Smooth muscle cell (in vitro differentiated cells): ENCODE results near the gene MAL. TPM values are rescaled to one million over a fixed set of nuclear protein-coding genes. Genes with fewer than 3 reads are reported as not detected.

ENCODE experiments used
- DNase-seq: peaks from one replicate; lab custom pipeline; 2025; ENCODE audit not compliant: unreplicated experiment; lab: John Stamatoyannopoulos, UW
- H2AFZ ChIP-seq: fragments of 200-600 bp; sonication (generic); 2 replicates; pipeline ENCODE4 v1.6.0; 2016; ENCODE audit warnings: antibody characterized with exemption, low read depth, mild to moderate bottlenecking
- H3F3A ChIP-seq: fragments of 200-600 bp; sonication (generic); 2 replicates; pipeline ENCODE4 v1.6.0; 2017; ENCODE audit warnings: antibody characterized with exemption, low read depth
- H3K27ac ChIP-seq: fragments of 200-600 bp; sonication (generic); 2 replicates; pipeline ENCODE4 v1.5.1; 2016; ENCODE audit warnings: low read depth, mild to moderate bottlenecking
- H3K27me3 ChIP-seq: fragments of 200-600 bp; sonication (generic); 2 replicates; pipeline ENCODE4 v1.6.1; 2016; ENCODE audit warnings: low read depth, mild to moderate bottlenecking
- H3K36me3 ChIP-seq: fragments of 200-600 bp; sonication (generic); 2 replicates; pipeline ENCODE4 v1.5.1; 2016; ENCODE audit warnings: low read depth
- H3K4me1 ChIP-seq: fragments of 200-600 bp; sonication (generic); 2 replicates; pipeline ENCODE4 v1.5.1; 2016; ENCODE audit warnings: low read depth
- H3K4me2 ChIP-seq: fragments of 200-600 bp; sonication (generic); 2 replicates; pipeline ENCODE4 v1.6.0; 2016; ENCODE audit warnings: mild to moderate bottlenecking
- H3K4me3 ChIP-seq: fragments of 200-600 bp; sonication (generic); 2 replicates; pipeline ENCODE4 v1.5.1; 2016; ENCODE audit warnings: mild to moderate bottlenecking
- H3K79me2 ChIP-seq: fragments of 200-600 bp; sonication (generic); 2 replicates; pipeline ENCODE4 v1.6.0; 2016; ENCODE audit warnings: low read depth, mild to moderate bottlenecking
- H3K9ac ChIP-seq: fragments of 200-600 bp; sonication (generic); 2 replicates; pipeline ENCODE4 v1.6.0; 2016; ENCODE audit warnings: low read depth
- H3K9me3 ChIP-seq: fragments of 200-600 bp; sonication (generic); replicated peaks from 2 replicates; pipeline ENCODE4 v1.5.1; 2016; ENCODE audit warnings: low read depth
- H4K20me1 ChIP-seq: fragments of 200-600 bp; sonication (generic); 2 replicates; pipeline ENCODE4 v1.6.0; 2016; ENCODE audit warnings: low read depth
- WGBS: methylation state at CpG from one replicate; pipeline ENCODE4 v1.1.7; 2016; ENCODE audit warnings: low lambda C conversion rate; 5-methylcytosine and 5-hydroxymethylcytosine counted together
- polyA plus RNA-seq: library from polyadenylated mRNA; unstranded; fragments of >200 nt; fragmentation: Nextera tagmentation; extraction: Ambion mirVana; gene quantifications from 2 replicates; pipeline ENCODE4 v1.2.1, GENCODE V29; 2016
- total RNA-seq: library from RNA; depleted of rRNA; stranded (reverse); fragments of >200 nt; gene quantifications from 2 replicates; pipeline ENCODE4 v1.2.3, GENCODE V29; 2014
- TF ChIP-seq, protein P1 (sequence below): fragments of 200-600 bp; sonication (generic); IDR thresholded peaks from 2 replicates; pipeline ENCODE4 v1.5.1; 2017; ENCODE audit warnings: borderline replicate concordance, mild to moderate bottlenecking, antibody characterized with exemption; ENCODE audit not compliant: insufficient read depth, poor library complexity, severe bottlenecking

The MAL gene
- total and polyA plus RNA-seq, 2 experiments from 2014 or later = not detected

DNA sequence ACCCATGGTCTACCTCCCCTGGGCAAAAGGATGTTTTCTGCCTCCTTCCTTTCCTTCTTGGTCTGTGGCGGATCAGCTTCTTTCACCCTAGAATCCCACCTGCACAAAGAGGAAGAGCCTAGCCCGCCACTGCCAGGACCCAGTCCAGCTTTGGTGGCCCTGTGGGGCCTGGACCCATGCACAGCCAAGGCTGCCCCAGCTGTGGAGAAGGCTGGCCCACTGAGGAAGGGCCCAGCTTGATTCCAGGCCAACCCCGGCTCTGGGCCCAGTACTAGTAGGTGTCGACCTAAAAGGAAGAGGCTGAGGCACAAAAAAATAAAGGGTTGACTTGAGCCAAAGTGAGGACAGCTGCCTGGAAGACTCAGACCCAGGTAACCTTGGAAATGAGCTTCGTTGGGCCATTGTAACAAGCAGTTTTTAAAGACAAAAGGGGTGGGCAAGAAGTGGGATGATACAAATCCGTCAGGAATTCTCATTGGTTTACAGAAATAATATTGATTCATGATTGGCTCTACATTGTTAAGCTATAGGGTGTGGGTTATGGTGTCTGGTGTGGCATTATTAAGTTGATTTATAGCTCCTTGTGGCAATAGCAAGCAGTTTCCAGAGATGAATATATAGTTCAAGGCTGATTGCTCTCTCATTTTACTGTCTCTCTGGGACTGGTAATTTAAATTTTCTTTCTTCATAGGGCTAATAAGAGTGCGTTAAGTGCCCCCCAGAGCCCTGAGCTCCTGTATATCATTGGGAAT, 29.8 kb upstream of the MAL start:
- Histone ChIP-seq H3K9me3 (no peaks in the 10 kb centered on the region), H3K79me2 (no peaks in the 10 kb centered on the region), H3K9ac (no peak overlapping the region), H3K4me1 (no peaks in the 10 kb centered on the region), H3K4me3 (no peak overlapping the region), H3K27ac (no peak overlapping the region), H4K20me1 (no peaks in the 10 kb centered on the region), H3K27me3 (no peaks in the 10 kb centered on the region), H2AFZ (no peak overlapping the region), H3K4me2 (no peak overlapping the region), H3F3A (no peaks in the 10 kb centered on the region), H3K36me3 (no peaks in the 10 kb centered on the region)
- TF ChIP-seq, protein P1, sequence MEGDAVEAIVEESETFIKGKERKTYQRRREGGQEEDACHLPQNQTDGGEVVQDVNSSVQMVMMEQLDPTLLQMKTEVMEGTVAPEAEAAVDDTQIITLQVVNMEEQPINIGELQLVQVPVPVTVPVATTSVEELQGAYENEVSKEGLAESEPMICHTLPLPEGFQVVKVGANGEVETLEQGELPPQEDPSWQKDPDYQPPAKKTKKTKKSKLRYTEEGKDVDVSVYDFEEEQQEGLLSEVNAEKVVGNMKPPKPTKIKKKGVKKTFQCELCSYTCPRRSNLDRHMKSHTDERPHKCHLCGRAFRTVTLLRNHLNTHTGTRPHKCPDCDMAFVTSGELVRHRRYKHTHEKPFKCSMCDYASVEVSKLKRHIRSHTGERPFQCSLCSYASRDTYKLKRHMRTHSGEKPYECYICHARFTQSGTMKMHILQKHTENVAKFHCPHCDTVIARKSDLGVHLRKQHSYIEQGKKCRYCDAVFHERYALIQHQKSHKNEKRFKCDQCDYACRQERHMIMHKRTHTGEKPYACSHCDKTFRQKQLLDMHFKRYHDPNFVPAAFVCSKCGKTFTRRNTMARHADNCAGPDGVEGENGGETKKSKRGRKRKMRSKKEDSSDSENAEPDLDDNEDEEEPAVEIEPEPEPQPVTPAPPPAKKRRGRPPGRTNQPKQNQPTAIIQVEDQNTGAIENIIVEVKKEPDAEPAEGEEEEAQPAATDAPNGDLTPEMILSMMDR = no peak
- no peak for DNase-seq
- 54% methylated on average over 7 of the region's 7 CpGs for WGBS

DNA sequence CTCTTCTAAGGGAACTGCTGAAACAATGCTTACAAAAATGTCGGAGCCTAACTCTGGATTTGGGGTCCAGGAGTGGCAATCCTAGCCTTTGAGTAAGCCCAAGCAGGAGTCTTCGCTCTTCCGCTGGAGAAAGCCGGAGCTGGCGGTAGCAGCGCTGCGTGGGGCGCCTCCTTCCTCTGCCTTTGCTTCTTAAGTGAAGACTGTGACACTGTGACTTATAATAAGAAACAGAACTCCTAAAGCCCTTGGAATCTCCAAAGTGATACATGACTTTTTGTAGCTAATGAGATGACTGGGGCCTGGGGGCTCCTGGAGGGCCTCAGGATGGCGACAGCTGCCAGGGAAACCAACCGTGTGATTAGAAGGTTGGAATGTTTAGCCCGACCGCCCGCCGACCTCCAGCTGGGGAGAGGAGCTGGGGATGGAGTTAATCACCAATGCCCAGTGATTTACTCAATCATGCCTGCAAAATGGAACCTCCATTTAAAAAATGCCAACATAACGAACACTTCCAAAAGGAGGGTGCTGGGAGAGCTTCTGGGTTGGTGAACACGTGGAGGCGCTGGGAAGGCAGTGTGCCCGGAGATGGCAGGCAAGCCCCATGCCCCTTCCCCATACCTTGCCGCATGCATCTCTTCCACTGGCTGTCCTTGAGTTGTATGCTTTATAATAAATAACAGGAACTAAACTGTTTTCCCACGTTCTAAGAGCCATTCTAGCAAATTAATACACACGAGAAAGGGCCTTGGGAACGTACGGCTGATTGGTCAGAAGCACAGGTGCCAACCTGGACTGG, 29.0 kb upstream of the MAL start:
- Histone ChIP-seq H3K4me3 (no peak overlapping the region), H3K9me3 (no peaks in the 10 kb centered on the region), H4K20me1 (no peaks in the 10 kb centered on the region), H3K4me1 (no peaks in the 10 kb centered on the region), H3F3A (no peaks in the 10 kb centered on the region), H3K79me2 (no peaks in the 10 kb centered on the region), H3K9ac (no peak overlapping the region), H3K27me3 (no peaks in the 10 kb centered on the region), H2AFZ (no peak overlapping the region), H3K27ac (no peak overlapping the region), H3K4me2 (no peak overlapping the region), H3K36me3 (no peaks in the 10 kb centered on the region)
- TF ChIP-seq, protein P1 = no peak
- WGBS = 80% methylated on average over 23 of the region's 23 CpGs
- no peak for DNase-seq

DNA sequence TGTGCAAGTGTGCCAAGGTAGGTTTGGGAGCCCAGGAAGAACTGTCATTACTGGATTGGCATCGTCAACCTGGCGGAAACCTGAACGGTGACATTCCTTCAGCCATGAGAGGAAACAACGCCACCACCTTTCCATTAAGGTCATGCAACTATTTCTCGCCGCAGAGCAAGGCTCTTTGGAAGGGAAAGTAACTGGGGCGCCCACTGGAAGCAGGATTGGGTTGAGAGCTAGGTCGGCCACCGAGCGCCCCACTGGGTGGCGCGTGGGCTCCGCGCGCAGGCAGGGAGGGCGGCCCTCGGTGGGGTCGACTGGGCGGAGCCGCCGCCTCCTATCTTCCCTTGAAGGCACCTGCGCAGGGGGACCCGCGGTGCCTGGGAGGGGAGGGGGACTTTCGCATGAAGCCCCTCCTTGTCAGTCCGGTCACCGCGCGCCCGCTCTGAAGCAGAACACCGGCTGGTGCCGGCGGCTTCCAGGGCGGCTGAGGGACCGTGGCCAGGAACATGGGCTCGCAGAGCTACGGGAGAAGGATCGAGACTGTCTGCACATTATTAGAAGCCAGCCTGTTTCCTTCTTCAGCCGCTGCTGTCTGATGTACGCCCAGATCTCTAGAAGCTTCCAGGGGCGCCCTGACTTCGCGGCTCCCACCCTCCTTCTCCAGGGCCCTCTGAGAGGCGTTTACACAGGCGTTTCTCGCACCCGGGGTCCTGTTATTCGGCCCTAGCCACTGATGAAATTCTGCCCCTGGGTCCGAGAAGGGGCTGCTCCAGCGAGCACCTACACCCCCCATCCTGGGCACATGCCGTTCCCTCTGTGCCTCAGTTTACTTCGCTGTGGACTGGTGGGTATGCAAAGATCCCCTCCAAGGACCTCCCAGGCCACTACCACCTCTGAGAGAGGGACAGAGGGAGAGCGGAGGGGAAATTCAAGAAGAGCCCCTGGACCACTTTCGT, 27.3 kb upstream of the MAL start:
- Histone ChIP-seq H3K4me2 (no peak overlapping the region), H3K9ac (no peak overlapping the region), H3K36me3 (no peaks in the 10 kb centered on the region), H4K20me1 (no peaks in the 10 kb centered on the region), H3K4me3 (no peak overlapping the region), H3K4me1 (no peaks in the 10 kb centered on the region), H3K79me2 (no peaks in the 10 kb centered on the region), H3K9me3 (no peaks in the 10 kb centered on the region), H3K27ac (no peak overlapping the region), H3F3A (no peaks in the 10 kb centered on the region), H2AFZ (no peak overlapping the region), H3K27me3 (no peaks in the 10 kb centered on the region)
- no peak for DNase-seq
- TF ChIP-seq, protein P1 = no peak
- WGBS = 67% methylated on average over 53 of the region's 54 CpGs
